SK-MEL-5 (cell line): ENCODE measurements around the gene LRRC4B. TPM values are rescaled to one million over a fixed set of nuclear protein-coding genes. Genes with fewer than 3 reads are reported as not detected.

Experiments used
- DNase-seq: peaks from one replicate; pipeline ENCODE4 v3.0.0-alpha.2; 2016; ENCODE audit warnings: low read depth, low spot score
- in situ Hi-C: cut with HindIII; loops from 2 replicates; pipeline ENCODE4 v1.10.0; 2016; ENCODE audit warnings: low sequenced_read_pairs, high pct_unique_total_duplicates, low pct_unique_long_range_greater_than_20kb
- total RNA-seq: library from RNA; depleted of rRNA; stranded (reverse); fragments of >200 nt; shearing (Covaris generic); gene quantifications from 2 replicates; pipeline ENCODE4 v1.2.3, GENCODE V29; 2014

The LRRC4B gene
- total RNA-seq, 1 experiment from 2014 or later = 6.9 TPM

DNA sequence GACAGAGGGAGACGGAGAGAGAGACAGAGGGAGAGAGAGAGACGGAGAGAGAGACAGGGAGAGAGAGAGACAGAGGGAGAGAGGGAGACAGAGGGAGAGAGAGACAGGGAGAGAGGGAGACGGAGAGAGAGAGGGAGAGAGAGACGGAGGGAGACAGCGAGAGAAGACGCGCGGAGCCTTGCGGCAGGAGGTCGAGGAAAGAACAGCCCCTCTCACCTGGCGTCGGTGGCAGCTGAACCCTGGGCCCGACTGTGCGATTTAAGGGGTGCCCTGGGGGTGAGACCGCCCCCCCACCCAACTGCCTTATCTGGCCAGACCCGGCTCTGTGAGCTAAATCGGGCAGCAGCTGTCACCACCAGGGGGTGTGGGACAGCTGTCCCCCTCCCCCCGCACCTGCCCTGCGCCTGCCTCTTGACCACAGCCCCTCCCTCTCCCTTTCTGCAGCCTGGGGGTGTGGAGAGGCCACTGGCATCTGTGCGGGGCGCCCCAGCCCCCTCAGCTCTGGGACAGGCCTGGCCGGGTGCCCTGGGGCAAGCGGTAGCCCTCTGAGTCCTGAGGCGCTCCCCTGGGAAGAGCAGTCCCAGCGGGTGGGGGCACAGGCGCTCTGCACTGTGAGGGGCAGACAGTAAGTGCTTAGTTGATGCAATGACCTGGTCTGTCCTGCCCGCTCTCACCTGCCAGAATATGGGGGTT lies 68.0 kb downstream of the LRRC4B start:
- in situ Hi-C loops = no loop called here

DNA sequence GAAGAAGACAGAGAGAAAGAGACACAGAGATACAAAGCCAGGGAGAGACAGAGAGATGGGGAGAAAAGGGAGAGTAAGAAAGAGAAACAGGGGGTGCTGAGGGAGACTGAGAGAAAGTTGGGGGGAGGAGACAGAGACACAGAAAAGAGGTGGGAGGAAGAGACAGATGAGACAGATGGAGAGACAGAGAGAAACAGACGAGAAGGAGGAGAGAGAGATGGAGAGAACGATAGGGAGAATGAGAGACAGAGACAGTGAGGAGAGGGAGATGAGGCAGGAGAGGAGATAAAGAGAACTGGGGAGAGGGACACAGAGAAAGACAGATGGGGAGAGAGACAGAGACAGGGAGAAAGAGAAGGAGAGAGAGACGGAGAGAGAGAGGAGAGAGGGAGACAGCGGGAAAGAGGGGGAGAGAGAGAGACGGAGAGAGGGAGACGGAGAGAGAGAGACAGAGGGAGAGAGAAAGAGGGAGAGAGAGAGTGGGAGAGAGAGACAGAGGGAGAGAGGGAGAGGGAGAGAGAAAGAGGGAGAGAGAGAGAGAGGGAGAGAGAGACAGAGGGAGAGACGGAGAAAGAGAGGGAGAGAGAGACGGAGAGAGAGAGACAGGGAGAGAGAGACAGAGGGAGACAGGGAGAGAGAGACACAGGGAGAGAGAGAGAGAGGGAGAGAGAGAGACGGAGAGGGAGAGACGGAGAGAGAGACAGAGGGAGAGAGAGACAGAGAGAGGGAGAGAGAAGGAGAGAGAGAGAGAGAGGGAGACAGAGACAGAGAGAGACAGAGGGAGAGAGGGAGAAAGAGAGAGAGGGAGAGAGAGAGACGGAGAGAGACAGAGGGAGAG lies 69.8 kb downstream of the LRRC4B start:
- in situ Hi-C loops = no loop called here
- peak; percentile 16 for DNase-seq

More for the DNA sequence above, 68.0 kb downstream of the LRRC4B start:
- no peak for DNase-seq

GRCh38 chr19:50497022-50497405 lies 71.2 kb downstream of the LRRC4B start:
- in situ Hi-C loops = no loop called here
- peak; percentile 63 for DNase-seq

DNA sequence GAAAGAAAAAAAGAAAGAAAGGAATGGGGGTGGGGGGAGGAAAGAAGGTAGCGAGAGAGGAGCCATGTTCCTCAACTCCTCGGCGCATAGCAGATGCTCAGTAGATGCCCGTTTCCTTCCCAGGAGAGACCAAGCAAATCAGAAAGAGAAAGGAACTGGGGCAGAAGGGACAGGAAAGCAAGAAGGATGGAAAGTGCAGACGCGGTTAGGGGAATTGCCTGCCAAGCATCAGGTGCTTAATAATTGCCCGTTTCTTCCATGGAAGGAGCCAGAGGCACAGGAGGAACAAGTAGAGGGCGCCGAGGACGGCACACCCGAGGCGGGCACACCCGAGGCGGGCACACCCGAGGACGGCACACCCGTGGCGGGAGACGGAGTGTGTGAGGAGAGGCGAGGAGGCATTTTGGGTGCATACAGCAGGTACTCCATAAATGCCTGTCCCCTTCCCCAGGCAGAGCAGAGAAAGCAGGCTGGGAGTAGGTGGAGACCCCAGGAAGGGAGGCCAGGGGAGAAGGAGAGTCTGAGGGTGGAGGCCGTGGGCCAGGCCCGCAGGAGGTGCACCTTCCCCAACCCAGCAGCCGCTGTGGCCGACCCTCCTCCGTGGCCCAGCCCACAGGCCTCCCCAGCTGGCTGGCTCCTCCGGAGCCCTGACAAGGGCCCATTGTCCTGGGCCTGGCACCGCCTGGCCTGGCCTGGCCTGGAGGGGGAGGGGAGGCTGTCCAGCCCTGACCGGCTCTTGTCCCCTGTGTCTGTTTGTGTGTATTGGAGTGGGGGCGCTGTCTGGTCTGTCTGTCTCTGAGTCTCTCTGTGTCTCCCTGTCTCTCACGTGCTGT lies 71.8 kb downstream of the LRRC4B start:
- in situ Hi-C loops = no loop called here
- peak; percentile 81 for DNase-seq

DNA sequence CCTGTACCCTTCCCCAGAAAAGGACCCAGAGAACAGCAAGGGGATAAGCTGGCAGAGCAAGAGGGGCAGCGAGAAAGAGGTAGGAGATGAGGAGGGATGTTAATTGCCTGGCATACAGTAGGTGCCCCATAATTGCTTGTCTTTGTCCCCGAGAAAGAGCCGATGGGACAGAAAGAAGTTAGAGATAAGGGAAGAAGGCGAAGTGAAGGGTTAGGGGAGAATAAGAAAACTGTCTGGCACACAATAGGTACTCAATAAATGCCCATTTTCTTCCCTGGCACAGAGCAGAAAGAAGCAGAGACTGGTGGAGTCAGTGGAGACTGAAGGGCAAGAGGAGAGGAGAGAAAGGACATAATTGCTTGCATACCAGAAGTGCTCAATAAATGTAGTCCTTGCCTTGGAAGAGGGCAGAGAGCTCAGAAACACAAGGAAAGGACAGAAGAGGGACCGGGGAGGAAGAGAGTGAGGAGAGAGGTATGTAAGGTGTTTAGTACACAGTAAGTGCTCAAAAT lies 73.2 kb downstream of the LRRC4B start:
- in situ Hi-C loops = no loop called here
- DNase-seq = no peak

GRCh38 chr19:50494186-50495019 lies 73.8 kb downstream of the LRRC4B start:
- no peak for DNase-seq
- in situ Hi-C loops = no loop called here

DNA sequence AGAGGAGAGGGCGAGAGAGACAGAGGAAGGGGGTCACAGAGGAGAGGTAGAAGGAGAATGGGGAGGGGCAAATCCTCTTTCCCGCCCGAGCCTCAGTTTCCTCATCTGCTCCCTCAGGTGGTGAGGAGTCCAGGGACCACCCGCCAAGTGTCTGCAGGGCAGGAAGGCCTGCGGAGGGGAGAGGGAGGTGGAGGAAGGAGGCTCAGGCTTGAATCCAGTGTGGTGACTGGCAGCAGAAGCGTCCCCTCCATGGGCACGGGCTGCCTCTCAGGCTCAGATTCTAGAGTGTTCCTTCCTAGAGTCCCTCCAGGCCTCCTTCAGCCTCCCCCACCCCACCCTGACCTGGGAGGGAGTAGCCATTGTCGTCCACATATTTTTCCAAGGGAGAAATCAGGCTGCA lies 75.1 kb downstream of the LRRC4B start:
- in situ Hi-C loops = no loop called here

DNA sequence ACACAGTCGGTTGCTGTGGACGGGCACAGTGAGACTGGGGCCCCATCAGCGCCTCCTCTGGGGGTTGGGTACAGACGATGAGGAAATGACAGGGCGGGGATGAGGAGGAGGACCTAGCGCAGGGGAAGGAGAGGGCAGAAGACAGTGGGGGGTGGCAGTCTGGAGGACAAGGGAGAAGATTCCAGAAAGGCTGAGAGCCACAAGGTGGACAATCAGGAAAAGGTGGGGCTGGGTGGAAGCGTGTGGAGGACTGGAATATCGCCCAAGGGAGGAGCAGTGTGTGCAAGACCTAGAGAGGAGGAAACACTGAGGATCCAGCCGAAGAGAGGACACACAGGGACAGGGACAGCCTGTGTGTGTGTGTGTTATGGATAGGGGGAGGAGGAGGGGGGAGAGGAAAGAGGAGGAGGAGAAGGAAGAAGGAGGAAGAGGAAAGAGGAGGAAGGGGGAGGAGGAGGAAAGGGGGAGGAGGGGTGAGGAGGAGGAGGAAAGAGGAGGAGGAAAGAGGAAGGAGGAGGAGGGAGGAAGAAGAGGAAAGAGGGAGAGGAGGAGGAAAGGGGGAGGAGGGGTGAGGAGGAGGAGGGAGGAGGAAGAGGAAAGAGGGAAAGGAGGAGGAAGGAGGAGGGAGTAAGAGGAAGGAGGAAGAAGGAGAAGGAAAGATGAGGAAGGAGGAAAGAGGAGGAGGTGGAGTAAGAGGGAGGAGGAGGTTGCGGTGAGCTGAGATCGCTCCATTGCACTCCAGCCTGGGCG lies 75.8 kb downstream of the LRRC4B start:
- DNase-seq = no peak
- in situ Hi-C loops = no loop called here

More for the DNA sequence above, 75.1 kb downstream of the LRRC4B start:
- no peak for DNase-seq

DNA sequence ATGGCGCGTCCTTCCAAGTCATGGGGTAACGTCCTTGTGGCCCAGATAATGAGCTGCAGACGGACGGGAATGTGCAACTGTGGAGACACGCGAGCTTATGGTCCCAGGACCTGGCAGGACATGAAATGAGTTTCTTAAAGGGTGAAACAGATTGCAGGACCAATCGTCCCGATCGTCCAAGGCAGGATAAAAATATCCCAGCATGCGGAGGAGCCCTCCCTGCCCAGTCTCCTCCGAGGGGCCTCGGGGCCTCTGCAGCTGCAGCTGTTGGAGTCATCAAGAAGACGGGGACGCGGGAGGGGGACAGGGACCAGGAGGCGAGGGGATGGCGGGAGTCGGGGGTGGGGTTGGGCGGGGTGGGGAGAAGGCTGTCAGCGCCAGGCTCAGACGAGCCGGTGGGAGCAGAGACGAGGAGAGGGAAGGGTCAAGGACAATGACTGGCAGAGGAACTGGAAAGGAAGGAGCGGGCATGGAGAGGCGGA lies 77.2 kb downstream of the LRRC4B start:
- no peak for DNase-seq
- in situ Hi-C loops = no loop called here

DNA sequence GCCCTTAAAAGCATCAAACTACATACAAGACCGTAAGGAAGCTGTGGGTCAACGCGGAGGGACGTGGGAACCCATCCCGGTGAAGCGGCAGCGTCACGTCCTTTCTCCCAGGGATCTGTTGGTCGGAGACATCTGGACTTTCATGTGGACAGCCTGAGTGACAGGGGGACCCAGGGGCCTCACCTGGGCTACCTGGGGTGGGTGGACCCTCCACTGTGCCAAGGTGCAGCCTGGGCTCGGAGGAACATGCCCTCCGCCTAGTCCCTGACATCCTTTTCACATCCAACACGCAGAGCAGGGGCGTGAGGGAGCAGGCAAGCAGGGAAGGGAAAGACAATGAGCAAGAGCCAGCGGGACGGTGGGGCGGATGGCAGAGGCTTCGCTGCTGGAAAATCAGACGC lies 77.8 kb downstream of the LRRC4B start:
- in situ Hi-C loops = no loop called here
- no peak for DNase-seq

GRCh38 chr19:50489461-50490011 lies 78.7 kb downstream of the LRRC4B start:
- DNase-seq = no peak
- in situ Hi-C loops = no loop called here

DNA sequence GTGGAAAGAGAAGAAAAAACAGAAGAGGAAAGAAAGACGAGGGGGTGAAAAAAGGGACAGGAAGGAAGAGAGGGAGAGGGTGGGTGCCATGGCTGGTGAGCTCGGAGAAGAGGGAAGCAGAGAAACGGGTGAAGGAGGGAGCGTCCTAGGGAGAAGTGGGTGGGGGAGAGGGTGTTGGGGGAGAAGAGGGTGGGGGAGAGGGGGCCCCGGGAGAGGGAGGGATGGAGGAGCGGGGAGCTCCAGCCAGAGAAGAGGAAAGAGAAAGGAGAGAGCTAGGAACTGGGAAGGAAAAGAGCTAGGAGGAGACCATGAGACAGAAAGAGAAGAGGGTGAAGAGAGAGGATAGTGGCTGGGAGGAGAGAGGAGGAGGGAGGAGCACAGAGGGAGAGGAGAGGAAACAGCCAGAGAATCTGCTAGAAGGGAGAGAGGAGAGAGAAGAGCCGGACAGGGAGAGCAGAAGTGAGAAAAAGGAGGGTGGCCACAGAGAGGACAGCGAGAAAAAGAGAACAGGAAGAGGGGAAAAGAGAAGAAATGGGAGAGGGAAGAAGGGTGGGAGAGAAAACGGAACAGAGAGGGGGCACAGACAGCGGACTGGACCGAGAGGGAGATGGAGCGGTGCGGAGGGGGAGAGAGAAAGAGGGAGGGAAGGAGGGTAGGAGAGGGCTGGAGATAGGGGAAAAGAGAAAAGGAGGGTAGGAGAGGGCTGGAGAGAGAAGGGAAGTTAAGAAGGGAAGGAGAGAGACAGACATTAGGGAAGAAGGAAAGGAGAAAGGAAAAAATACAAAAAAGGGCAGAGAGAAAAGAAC lies 79.6 kb downstream of the LRRC4B start:
- in situ Hi-C loops = no loop called here
- no peak for DNase-seq

DNA sequence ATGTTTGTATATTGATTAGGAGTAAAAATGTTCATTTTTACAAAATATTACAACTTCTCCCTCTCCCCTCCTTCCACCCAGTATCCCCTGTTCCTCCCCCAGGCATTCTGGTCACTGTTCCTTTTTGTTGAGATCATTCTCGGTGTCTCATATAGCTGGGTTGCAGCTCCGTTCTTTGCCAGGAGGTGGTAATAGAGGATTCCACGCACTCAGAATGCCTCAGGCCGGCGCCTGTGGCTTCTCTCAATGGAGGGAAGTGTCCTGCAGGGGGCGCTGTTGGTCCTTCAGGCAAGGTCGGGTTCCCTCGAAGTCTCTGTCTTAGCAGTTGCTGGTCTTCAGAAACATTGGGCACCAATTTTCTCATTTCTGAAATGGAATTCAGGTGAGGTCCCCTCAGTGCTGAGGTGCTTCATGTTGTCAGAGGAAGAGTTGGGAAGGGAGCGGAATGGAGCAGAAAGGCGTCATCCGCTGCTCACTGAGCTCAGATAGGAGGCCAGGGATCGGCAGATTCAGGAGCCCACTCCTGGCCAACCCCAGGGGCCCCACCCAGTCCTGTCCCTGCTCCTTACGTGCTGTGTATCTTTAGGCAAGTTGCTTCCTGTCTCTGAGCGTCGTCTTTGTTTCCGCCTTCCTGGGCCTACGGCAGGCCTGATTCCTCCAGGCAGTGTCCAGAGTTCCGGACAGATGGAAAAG lies 81.3 kb downstream of the LRRC4B start:
- DNase-seq = peak; percentile 69
- in situ Hi-C loops = no loop called here

DNA sequence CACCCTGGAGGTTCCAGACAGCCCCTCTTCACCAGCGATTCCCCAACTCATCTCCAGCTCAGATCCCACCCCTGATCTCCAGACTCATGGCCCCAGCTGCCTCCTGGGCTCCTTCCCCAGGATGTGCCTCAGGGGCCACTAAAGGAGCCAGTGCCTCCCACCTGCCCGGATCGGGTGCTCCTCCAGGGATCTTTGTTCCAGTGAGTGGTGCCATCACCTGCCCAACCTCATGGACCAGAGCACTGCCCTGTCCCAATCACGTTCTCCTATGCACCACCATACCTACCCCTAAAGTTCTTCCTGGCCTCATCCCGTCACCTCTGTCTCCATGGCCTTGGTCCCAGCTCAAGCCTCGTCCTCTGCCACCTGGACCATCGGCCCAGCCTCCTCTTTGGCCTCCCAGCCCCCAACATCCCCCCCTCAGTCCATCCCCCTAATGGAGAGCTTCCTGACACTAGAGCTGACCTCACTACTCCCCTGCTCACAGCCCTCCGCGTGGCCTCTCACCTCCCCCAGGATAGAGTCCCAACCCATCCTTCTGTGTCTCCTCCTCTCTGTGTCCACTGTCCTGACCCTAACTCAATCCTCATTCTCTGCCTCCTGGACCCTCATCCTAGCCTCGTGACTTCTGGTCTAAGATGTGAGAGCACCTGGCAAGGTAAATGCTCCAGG lies 82.8 kb downstream of the LRRC4B start:
- in situ Hi-C loops = no loop called here
- DNase-seq = no peak
